ENCODE measurements around the gene ANTXR2.

DNA sequence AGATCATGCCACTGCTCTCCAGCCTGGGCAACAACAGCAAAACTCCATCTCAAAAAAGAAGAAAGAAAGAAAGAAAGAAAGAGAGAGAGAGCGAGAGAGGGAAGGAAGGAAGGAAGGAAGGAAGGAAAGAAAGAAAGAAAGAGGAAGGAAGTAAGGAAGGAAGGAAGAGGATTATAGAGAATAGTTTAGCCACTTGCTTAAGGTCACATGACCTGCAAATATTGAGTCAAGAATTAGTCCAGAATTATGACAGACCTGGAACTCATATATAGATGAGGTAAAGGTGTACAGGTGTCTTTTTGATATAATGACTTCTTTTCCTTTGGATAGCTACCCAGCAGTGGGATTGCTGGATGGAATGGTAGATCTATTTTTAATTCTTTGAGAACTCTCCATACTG is 25.6 kb upstream of the ANTXR2 start:
- TF ChIP-seq POLR2A (IDR thresholded peaks at IDR 0.05) (no peak), CTCF (IDR thresholded peaks at IDR 0.05) (no peak)

Data from vagina (tissue), 2 donors.